GM23338 (cell line): Measurements from ENCODE around the gene CBFA2T3. TPM values are rescaled to one million over a fixed set of nuclear protein-coding genes. Genes with fewer than 3 reads are reported as not detected.

ENCODE experiments used
- ATAC-seq: fragments of 200-7000 bp; cut with Tn5 transposase; 3 replicates; pipeline ENCODE4 v1.9.1; 2020
- DNase-seq: peaks from one replicate; pipeline ENCODE4 v3.0.0-alpha.2; 2015; ENCODE audit warnings: low spot score
- H2AFZ ChIP-seq: fragments of 200-600 bp; sonication (generic); 2 replicates; pipeline ENCODE4 v1.8.0; 2016; ENCODE audit warnings: antibody characterized with exemption, mild to moderate bottlenecking, moderate library complexity
- H3F3A ChIP-seq: fragments of 200-600 bp; sonication (generic); replicated peaks from 2 replicates; pipeline ENCODE4 v1.8.0; 2017; ENCODE audit warnings: antibody characterized with exemption, mixed run types, low read depth
- H3K27ac ChIP-seq: fragments of 200-600 bp; sonication (generic); 2 replicates; pipeline ENCODE4 v1.6.1; 2016; ENCODE audit warnings: low read depth
- H3K27me3 ChIP-seq: fragments of 200-600 bp; sonication (generic); 2 replicates; pipeline ENCODE4 v1.8.0; 2016; ENCODE audit warnings: mild to moderate bottlenecking, mixed run types, moderate library complexity; ENCODE audit not compliant: insufficient read depth
- H3K36me3 ChIP-seq: fragments of 200-600 bp; sonication (generic); 2 replicates; pipeline ENCODE4 v1.8.0; 2016; ENCODE audit warnings: mild to moderate bottlenecking; ENCODE audit not compliant: insufficient read depth
- H3K4me1 ChIP-seq: fragments of 200-600 bp; sonication (generic); 2 replicates; pipeline ENCODE4 v1.8.0; 2016; ENCODE audit warnings: mild to moderate bottlenecking, moderate library complexity; ENCODE audit not compliant: insufficient read depth
- H3K4me2 ChIP-seq: fragments of 200-600 bp; sonication (generic); 2 replicates; pipeline ENCODE4 v1.7.1; 2017; ENCODE audit warnings: mixed run types
- H3K4me3 ChIP-seq: fragments of 200-600 bp; sonication (generic); 2 replicates; pipeline ENCODE4 v1.6.1; 2016; ENCODE audit warnings: mixed run types
- H3K79me2 ChIP-seq: fragments of 200-600 bp; sonication (generic); replicated peaks from 2 replicates; pipeline ENCODE4 v1.8.0; 2017; ENCODE audit warnings: mild to moderate bottlenecking; ENCODE audit not compliant: insufficient read depth
- H3K9me2 ChIP-seq: fragments of 200-600 bp; sonication (generic); 2 replicates; pipeline ENCODE4 v1.8.0; 2017; ENCODE audit not compliant: insufficient read depth
- H4K20me1 ChIP-seq: fragments of 200-600 bp; sonication (generic); replicated peaks from 2 replicates; pipeline ENCODE4 v1.8.0; 2017; ENCODE audit warnings: mild to moderate bottlenecking; ENCODE audit not compliant: insufficient read depth
- H3K27ac Mint-ChIP-seq: 2 replicates; pipeline ENCODE4 v1.8.0; 2020; ENCODE audit warnings: inconsistent platforms, mild to moderate bottlenecking, moderate library complexity, mixed read lengths
- H3K27me3 Mint-ChIP-seq: 3 replicates; pipeline ENCODE4 v1.8.0; 2022; ENCODE audit warnings: low read depth, mild to moderate bottlenecking, moderate library complexity, mixed read lengths, inconsistent platforms; ENCODE audit not compliant: insufficient read depth, poor library complexity
- H3K36me3 Mint-ChIP-seq: 3 replicates; pipeline ENCODE4 v1.8.0; 2021; ENCODE audit warnings: low read depth, mild to moderate bottlenecking, inconsistent platforms, moderate library complexity, mixed read lengths
- H3K4me1 Mint-ChIP-seq: 3 replicates; pipeline ENCODE4 v1.8.0; 2020; ENCODE audit warnings: mild to moderate bottlenecking, inconsistent platforms, mixed read lengths
- H3K4me3 Mint-ChIP-seq: 3 replicates; pipeline ENCODE4 v1.8.0; 2021; ENCODE audit warnings: moderate library complexity, mild to moderate bottlenecking, inconsistent platforms, mixed read lengths
- H3K9me3 Mint-ChIP-seq: 3 replicates; pipeline ENCODE4 v1.8.0; 2020; ENCODE audit warnings: moderate library complexity, mild to moderate bottlenecking, inconsistent platforms, mixed read lengths
- CREB1 ChIP-seq: fragments of 250-450 bp; sonication (Bioruptor Pico); IDR thresholded peaks from 2 replicates; pipeline ENCODE4 v1.5.0; 2020; ENCODE audit warnings: low read depth, mild to moderate bottlenecking, moderate library complexity
- EZH2 ChIP-seq: fragments of 200-600 bp; sonication (generic); IDR thresholded peaks from one replicate; pipeline ENCODE4 v1.8.0; 2017; ENCODE audit warnings: antibody characterized with exemption, mild to moderate bottlenecking, low read depth; ENCODE audit not compliant: unreplicated experiment
- EZH2phosphoT487 ChIP-seq: fragments of 200-600 bp; sonication (generic); IDR thresholded peaks from one replicate; pipeline ENCODE4 v1.8.1; 2018; ENCODE audit warnings: antibody characterized with exemption; ENCODE audit not compliant: unreplicated experiment
- JUNB ChIP-seq: IDR thresholded peaks from one replicate; pipeline ENCODE4 v1.6.1; 2016; ENCODE audit warnings: antibody characterized with exemption; ENCODE audit not compliant: unreplicated experiment
- NANOG ChIP-seq: IDR thresholded peaks from 2 replicates; pipeline ENCODE4 v1.6.1; 2016; ENCODE audit warnings: antibody characterized with exemption, borderline replicate concordance
- POLR2AphosphoS5 ChIP-seq: IDR thresholded peaks from 2 replicates; pipeline ENCODE4 v1.6.1; 2016; ENCODE audit warnings: antibody characterized with exemption, low read depth
- STAT1 ChIP-seq: IDR thresholded peaks from one replicate; pipeline ENCODE4 v1.6.1; 2016; ENCODE audit warnings: antibody characterized with exemption; ENCODE audit not compliant: unreplicated experiment
- ZNF114 ChIP-seq: fragments of 250-450 bp; sonication (Bioruptor Pico); IDR thresholded peaks from 2 replicates; pipeline ENCODE4 v1.5.0; 2020; ENCODE audit warnings: mild to moderate bottlenecking, moderate library complexity
- ZNF331 ChIP-seq: fragments of 250-450 bp; sonication (Bioruptor Pico); IDR thresholded peaks from 2 replicates; pipeline ENCODE4 v1.5.0; 2020; ENCODE audit warnings: low read depth, mild to moderate bottlenecking, moderate library complexity
- polyA plus RNA-seq: library from polyadenylated mRNA; unstranded; fragments of >200 nt; fragmentation: Nextera tagmentation; extraction: Ambion mirVana; gene quantifications from 2 replicates; pipeline ENCODE4 v1.2.1, GENCODE V29; 2016
- total RNA-seq: library from RNA; depleted of rRNA; stranded (reverse); fragments of >200 nt; shearing (Covaris generic); gene quantifications from 2 replicates; pipeline ENCODE4 v1.2.3, GENCODE V29; 2014
- TF ChIP-seq, protein P1 (sequence below): fragments of 250-450 bp; sonication (Bioruptor Pico); IDR thresholded peaks from 2 replicates; pipeline ENCODE4 v1.5.0; 2020; ENCODE audit warnings: mild to moderate bottlenecking, moderate library complexity
- TF ChIP-seq, protein P2 (sequence below): IDR thresholded peaks from 2 replicates; pipeline ENCODE4 v1.6.1; 2016; ENCODE audit warnings: antibody characterized with exemption
- TF ChIP-seq, protein P3 (sequence below): IDR thresholded peaks from one replicate; pipeline ENCODE4 v1.6.1; 2018; ENCODE audit warnings: antibody characterized with exemption; ENCODE audit not compliant: unreplicated experiment
- TF ChIP-seq, protein P4 (sequence below), 2 experiments: fragments of 200-600 bp in 1 of 2; sonication (generic) in 1 of 2; conservative IDR thresholded peaks; 2 replicates each; pipeline versions ENCODE4 v1.5.1 to v1.6.1; 2016 to 2017; ENCODE audit warnings: antibody characterized with exemption in 2 of 2, low read depth in 2 of 2, mild to moderate bottlenecking in 2 of 2, moderate library complexity in 1 of 2

Gene CBFA2T3
- total and polyA plus RNA-seq, 2 experiments from 2014 or later = 0.87 to 1.5 TPM

DNA sequence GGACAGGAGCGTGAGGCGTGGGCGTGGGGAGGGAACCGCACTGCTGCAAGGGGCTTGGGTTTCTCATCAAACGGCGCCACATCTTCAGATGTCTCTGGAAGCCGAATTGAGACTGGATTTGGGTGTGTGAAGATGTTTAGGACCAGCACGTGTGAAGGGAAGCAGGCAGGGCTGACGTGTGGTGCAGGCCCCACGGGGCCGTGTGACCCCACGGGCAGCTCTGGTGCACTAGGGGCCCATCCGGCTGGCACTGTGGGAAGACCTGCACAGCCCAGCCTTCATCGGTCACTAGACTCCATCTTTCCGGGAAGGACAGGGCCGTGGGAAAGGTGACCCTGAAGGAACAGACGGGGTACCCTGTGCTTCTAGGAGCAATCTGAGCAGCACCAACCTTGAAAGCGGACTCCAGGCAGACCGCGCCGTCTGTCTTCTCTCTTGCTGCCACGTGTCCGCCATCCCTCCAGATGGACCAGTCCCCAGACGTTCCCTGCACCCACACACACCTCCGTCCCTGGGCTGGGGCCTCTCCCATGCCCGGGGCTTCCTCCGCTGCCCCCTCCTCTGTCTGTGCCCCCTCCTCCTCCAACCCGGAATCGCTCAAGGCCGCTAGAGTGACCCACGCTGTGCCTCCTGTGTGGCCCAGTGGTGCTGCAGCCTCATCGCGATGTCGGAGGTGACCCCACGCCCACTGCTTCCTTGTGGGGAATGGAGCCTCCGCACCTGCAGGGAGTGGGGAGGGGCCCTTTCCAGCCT is 23.4 kb upstream of the CBFA2T3 start:
- ATAC-seq = peak; percentile 5
- Histone ChIP-seq H2AFZ (peak overlapping the region; percentile 90; the same call in 1 of the 2 replicates), H3K4me1 (peaks cover 4% of the 10 kb centered on the region; the same call in 1 of the 2 replicates), H3K36me3 (no peaks in the 10 kb centered on the region), H4K20me1 (no peaks in the 10 kb centered on the region), H3K4me2 (peak overlapping the region; percentile 72), H3K9me2 (no peaks in the 10 kb centered on the region), H3K27ac (no peak overlapping the region), H3K4me3 (peak overlapping the region; percentile 47), H3K27me3 (no peaks in the 10 kb centered on the region), H3F3A (peaks cover 5% of the 10 kb centered on the region; the same call in 1 of the 2 replicates), H3K79me2 (no peaks in the 10 kb centered on the region)
- TF ChIP-seq, protein P1, sequence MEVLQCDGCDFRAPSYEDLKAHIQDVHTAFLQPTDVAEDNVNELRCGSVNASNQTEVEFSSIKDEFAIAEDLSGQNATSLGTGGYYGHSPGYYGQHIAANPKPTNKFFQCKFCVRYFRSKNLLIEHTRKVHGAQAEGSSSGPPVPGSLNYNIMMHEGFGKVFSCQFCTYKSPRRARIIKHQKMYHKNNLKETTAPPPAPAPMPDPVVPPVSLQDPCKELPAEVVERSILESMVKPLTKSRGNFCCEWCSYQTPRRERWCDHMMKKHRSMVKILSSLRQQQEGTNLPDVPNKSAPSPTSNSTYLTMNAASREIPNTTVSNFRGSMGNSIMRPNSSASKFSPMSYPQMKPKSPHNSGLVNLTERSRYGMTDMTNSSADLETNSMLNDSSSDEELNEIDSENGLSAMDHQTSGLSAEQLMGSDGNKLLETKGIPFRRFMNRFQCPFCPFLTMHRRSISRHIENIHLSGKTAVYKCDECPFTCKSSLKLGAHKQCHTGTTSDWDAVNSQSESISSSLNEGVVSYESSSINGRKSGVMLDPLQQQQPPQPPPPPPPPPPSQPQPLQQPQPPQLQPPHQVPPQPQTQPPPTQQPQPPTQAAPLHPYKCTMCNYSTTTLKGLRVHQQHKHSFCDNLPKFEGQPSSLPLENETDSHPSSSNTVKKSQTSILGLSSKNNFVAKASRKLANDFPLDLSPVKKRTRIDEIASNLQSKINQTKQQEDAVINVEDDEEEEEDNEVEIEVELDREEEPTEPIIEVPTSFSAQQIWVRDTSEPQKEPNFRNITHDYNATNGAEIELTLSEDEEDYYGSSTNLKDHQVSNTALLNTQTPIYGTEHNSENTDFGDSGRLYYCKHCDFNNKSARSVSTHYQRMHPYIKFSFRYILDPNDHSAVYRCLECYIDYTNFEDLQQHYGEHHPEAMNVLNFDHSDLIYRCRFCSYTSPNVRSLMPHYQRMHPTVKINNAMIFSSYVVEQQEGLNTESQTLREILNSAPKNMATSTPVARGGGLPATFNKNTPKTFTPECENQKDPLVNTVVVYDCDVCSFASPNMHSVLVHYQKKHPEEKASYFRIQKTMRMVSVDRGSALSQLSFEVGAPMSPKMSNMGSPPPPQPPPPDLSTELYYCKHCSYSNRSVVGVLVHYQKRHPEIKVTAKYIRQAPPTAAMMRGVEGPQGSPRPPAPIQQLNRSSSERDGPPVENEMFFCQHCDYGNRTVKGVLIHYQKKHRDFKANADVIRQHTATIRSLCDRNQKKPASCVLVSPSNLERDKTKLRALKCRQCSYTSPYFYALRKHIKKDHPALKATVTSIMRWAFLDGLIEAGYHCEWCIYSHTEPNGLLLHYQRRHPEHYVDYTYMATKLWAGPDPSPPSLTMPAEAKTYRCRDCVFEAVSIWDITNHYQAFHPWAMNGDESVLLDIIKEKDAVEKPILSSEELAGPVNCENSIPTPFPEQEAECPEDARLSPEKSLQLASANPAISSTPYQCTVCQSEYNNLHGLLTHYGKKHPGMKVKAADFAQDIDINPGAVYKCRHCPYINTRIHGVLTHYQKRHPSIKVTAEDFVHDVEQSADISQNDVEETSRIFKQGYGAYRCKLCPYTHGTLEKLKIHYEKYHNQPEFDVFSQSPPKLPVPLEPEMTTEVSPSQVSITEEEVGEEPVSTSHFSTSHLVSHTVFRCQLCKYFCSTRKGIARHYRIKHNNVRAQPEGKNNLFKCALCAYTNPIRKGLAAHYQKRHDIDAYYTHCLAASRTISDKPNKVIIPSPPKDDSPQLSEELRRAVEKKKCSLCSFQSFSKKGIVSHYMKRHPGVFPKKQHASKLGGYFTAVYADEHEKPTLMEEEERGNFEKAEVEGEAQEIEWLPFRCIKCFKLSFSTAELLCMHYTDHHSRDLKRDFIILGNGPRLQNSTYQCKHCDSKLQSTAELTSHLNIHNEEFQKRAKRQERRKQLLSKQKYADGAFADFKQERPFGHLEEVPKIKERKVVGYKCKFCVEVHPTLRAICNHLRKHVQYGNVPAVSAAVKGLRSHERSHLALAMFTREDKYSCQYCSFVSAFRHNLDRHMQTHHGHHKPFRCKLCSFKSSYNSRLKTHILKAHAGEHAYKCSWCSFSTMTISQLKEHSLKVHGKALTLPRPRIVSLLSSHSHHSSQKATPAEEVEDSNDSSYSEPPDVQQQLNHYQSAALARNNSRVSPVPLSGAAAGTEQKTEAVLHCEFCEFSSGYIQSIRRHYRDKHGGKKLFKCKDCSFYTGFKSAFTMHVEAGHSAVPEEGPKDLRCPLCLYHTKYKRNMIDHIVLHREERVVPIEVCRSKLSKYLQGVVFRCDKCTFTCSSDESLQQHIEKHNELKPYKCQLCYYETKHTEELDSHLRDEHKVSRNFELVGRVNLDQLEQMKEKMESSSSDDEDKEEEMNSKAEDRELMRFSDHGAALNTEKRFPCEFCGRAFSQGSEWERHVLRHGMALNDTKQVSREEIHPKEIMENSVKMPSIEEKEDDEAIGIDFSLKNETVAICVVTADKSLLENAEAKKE (CRISPR knock-in tag) = no peak
- TF ChIP-seq, protein P2, sequence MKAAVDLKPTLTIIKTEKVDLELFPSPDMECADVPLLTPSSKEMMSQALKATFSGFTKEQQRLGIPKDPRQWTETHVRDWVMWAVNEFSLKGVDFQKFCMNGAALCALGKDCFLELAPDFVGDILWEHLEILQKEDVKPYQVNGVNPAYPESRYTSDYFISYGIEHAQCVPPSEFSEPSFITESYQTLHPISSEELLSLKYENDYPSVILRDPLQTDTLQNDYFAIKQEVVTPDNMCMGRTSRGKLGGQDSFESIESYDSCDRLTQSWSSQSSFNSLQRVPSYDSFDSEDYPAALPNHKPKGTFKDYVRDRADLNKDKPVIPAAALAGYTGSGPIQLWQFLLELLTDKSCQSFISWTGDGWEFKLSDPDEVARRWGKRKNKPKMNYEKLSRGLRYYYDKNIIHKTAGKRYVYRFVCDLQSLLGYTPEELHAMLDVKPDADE = no peak
- TF ChIP-seq JUNB (no peak), EZH2 (no peak), ZNF114 (CRISPR knock-in tag) (no peak), EZH2phosphoT487 (no peak), CREB1 (CRISPR knock-in tag) (no peak), ZNF331 (CRISPR knock-in tag) (no peak), STAT1 (no peak), NANOG (no peak), POLR2AphosphoS5 (no peak)
- TF ChIP-seq, protein P3, sequence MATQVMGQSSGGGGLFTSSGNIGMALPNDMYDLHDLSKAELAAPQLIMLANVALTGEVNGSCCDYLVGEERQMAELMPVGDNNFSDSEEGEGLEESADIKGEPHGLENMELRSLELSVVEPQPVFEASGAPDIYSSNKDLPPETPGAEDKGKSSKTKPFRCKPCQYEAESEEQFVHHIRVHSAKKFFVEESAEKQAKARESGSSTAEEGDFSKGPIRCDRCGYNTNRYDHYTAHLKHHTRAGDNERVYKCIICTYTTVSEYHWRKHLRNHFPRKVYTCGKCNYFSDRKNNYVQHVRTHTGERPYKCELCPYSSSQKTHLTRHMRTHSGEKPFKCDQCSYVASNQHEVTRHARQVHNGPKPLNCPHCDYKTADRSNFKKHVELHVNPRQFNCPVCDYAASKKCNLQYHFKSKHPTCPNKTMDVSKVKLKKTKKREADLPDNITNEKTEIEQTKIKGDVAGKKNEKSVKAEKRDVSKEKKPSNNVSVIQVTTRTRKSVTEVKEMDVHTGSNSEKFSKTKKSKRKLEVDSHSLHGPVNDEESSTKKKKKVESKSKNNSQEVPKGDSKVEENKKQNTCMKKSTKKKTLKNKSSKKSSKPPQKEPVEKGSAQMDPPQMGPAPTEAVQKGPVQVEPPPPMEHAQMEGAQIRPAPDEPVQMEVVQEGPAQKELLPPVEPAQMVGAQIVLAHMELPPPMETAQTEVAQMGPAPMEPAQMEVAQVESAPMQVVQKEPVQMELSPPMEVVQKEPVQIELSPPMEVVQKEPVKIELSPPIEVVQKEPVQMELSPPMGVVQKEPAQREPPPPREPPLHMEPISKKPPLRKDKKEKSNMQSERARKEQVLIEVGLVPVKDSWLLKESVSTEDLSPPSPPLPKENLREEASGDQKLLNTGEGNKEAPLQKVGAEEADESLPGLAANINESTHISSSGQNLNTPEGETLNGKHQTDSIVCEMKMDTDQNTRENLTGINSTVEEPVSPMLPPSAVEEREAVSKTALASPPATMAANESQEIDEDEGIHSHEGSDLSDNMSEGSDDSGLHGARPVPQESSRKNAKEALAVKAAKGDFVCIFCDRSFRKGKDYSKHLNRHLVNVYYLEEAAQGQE = no peak
- TF ChIP-seq, protein P4, sequence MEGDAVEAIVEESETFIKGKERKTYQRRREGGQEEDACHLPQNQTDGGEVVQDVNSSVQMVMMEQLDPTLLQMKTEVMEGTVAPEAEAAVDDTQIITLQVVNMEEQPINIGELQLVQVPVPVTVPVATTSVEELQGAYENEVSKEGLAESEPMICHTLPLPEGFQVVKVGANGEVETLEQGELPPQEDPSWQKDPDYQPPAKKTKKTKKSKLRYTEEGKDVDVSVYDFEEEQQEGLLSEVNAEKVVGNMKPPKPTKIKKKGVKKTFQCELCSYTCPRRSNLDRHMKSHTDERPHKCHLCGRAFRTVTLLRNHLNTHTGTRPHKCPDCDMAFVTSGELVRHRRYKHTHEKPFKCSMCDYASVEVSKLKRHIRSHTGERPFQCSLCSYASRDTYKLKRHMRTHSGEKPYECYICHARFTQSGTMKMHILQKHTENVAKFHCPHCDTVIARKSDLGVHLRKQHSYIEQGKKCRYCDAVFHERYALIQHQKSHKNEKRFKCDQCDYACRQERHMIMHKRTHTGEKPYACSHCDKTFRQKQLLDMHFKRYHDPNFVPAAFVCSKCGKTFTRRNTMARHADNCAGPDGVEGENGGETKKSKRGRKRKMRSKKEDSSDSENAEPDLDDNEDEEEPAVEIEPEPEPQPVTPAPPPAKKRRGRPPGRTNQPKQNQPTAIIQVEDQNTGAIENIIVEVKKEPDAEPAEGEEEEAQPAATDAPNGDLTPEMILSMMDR (conservative IDR thresholded peaks at IDR 0.05; ENCODE audit: low read depth in 2 of 2) = no peak
- H3K27ac Mint-ChIP-seq = no peak overlapping the region
- peaks cover 18% of the 10 kb centered on the region for H3K4me1 Mint-ChIP-seq
- peaks cover 19% of the 10 kb centered on the region for H3K36me3 Mint-ChIP-seq
- H3K4me3 Mint-ChIP-seq = peak overlapping the region; percentile 56
- H3K27me3 Mint-ChIP-seq = peaks cover 30% of the 10 kb centered on the region
- peaks cover 36% of the 10 kb centered on the region for H3K9me3 Mint-ChIP-seq
- DNase-seq = no peak
